BJ (cell line): ENCODE measurements around the gene HEG1. TPM values are rescaled to one million over a fixed set of nuclear protein-coding genes. Genes with fewer than 3 reads are reported as not detected.
A peak's percentile ranks its signal among the peaks of the same experiment; 100 is the strongest.

Experiments
- CTCF ChIA-PET: fragments of 350-600 bp; formaldehyde crosslinking; extraction: SDS; loops from one replicate; lab custom pipeline; 2021; ENCODE audit warnings: antibody characterized with exemption, inconsistent platforms; lab: Yijun Ruan, JAX
- POLR2A ChIA-PET: fragments of 300-600 bp; sonication (Branson Sonifier 250); formaldehyde crosslinking; extraction: SDS; loops from one replicate; lab custom pipeline; 2021; ENCODE audit warnings: antibody characterized with exemption; lab: Charles Lee
- DNase-seq: peaks from one replicate; pipeline ENCODE4 v3.0.0-alpha.2; 2011; ENCODE audit warnings: low read depth
- H3K27me3 ChIP-seq: 2 replicates; pipeline ENCODE4 v1.6.0; 2011; ENCODE audit warnings: low read length; ENCODE audit not compliant: control insufficient read depth, insufficient read depth
- H3K36me3 ChIP-seq: 2 replicates; pipeline ENCODE4 v1.5.1; 2011; ENCODE audit warnings: low read length; ENCODE audit not compliant: control insufficient read depth, insufficient read depth
- H3K4me3 ChIP-seq: 2 replicates; pipeline ENCODE4 v1.5.1; 2011; ENCODE audit warnings: low read depth, mild to moderate bottlenecking, control low read depth, low read length
- CTCF ChIP-seq: IDR thresholded peaks from 2 replicates; pipeline ENCODE4 v1.5.1; 2011; ENCODE audit warnings: low read depth, mild to moderate bottlenecking, control low read depth, inconsistent platforms, low read length, moderate library complexity; ENCODE audit not compliant: insufficient read depth
- polyA plus RNA-seq: library from polyadenylated mRNA; depleted of rRNA; stranded (reverse); fragments of >200 nt; gene quantifications from 2 replicates; pipeline ENCODE4 v1.2.3, GENCODE V29; 2011

Gene HEG1
- polyA plus RNA-seq, 1 experiment, result 94.7 TPM

GRCh38 chr3:125058529-125058928 lies 2.7 kb upstream of the HEG1 start:
- ChIA-PET CTCF (no interaction called here), POLR2A (no interaction called here)
- H3K4me3 ChIP-seq, result no peak overlapping the region
- H3K36me3 ChIP-seq, result no peaks in the 10 kb centered on the region
- DNase-seq, result no peak
- H3K27me3 ChIP-seq, result no peaks in the 10 kb centered on the region
- no peak for TF ChIP-seq CTCF

GRCh38 chr3:125057186-125057850 lies 1.5 kb upstream of the HEG1 start:
- ChIA-PET POLR2A (interaction anchor here (0.5 kb wide), 1 partner anchor 137 kb away, joined by 3 read pairs; no protein-coding TSS in a partner anchor), CTCF (interaction anchor here (1.1 to 1.2 kb wide), 2 partner anchors 15 to 73 kb away, joined by 3 to 5 read pairs; no protein-coding TSS in a partner anchor)
- Histone ChIP-seq H3K36me3 (no peaks in the 10 kb centered on the region), H3K27me3 (no peaks in the 10 kb centered on the region), H3K4me3 (no peak overlapping the region)
- DNase-seq, result peak; percentile 52
- no peak for TF ChIP-seq CTCF

- Histone ChIP-seq H3K4me3 (peak overlapping the region; percentile 80), H3K36me3 (no peaks in the 10 kb centered on the region; the same call in 1 of the 2 replicates), H3K27me3 (no peaks in the 10 kb centered on the region)
- TF ChIP-seq CTCF, result no peak
- ChIA-PET POLR2A (no interaction called here), CTCF (no interaction called here)
- DNase-seq, result no peak
Measured at GRCh38 chr3:125055331-125055912, 375 bp downstream of the HEG1 start.

GRCh38 chr3:125054449-125055329 lies 1.1 kb downstream of the HEG1 start:
- ChIA-PET CTCF (interaction anchor here (1.2 kb wide), 1 partner anchor 111 kb away, joined by 4 read pairs; no protein-coding TSS in a partner anchor), POLR2A (interaction anchor here (0.6 kb wide), 1 partner anchor 55 kb away, joined by 3 read pairs; no protein-coding TSS in a partner anchor)

More at GRCh38 chr3:125054449-125055329, 1.1 kb downstream of the HEG1 start:
- peak overlapping the region; percentile 80 for H3K4me3 ChIP-seq
- TF ChIP-seq CTCF, result peak; percentile 27; the same call in 1 of the 2 replicates
- no peak for DNase-seq
- H3K36me3 ChIP-seq, result peaks cover 2% of the 10 kb centered on the region; the same call in 1 of the 2 replicates
- H3K27me3 ChIP-seq, result no peaks in the 10 kb centered on the region
